GM12878 (cell line): Measurements from ENCODE around the gene POFUT1. TPM values are rescaled to one million over a fixed set of nuclear protein-coding genes. Genes with fewer than 3 reads are reported as not detected.
A peak's percentile ranks its signal among the peaks of the same experiment; 100 is the strongest.

ENCODE experiments used
- BCLAF1 ChIP-seq: fragments of 450-650 bp; IDR thresholded peaks from 2 replicates; pipeline ENCODE4 v1.6.1; 2017; ENCODE audit warnings: antibody characterized with exemption, mild to moderate bottlenecking, moderate library complexity
- BRCA1 ChIP-seq: IDR thresholded peaks from 2 replicates; pipeline ENCODE4 v1.6.1; 2011; ENCODE audit warnings: low read depth, low read length, improper control_type of control experiment
- CBX5 ChIP-seq: sonication (generic); IDR thresholded peaks from 2 replicates; pipeline ENCODE4 v1.6.1; 2016; ENCODE audit warnings: low read depth, moderate library complexity, mild to moderate bottlenecking, inconsistent platforms
- IKZF2 ChIP-seq, 2 experiments: fragments of 450-650 bp; IDR thresholded peaks; 2 replicates each; pipeline ENCODE4 v1.6.1; 2017; ENCODE audit warnings: mild to moderate bottlenecking in 2 of 2, moderate library complexity in 2 of 2
- MTA2 ChIP-seq: fragments of 450-650 bp; IDR thresholded peaks from 2 replicates; pipeline ENCODE4 v1.6.1; 2016; ENCODE audit warnings: low read depth, mild to moderate bottlenecking, moderate library complexity
- RELA ChIP-seq: fragments of 450-650 bp; IDR thresholded peaks from 2 replicates; pipeline ENCODE4 v1.8.0; 2014; ENCODE audit warnings: borderline replicate concordance; ENCODE audit not compliant: partially characterized antibody
- SKIL ChIP-seq: fragments of 450-650 bp; IDR thresholded peaks from 2 replicates; pipeline ENCODE4 v1.6.1; 2017; ENCODE audit warnings: mild to moderate bottlenecking, low read depth, inconsistent platforms; ENCODE audit not compliant: poor library complexity, severe bottlenecking
- USF2 ChIP-seq: IDR thresholded peaks from 2 replicates; pipeline ENCODE4 v1.6.1; 2011; ENCODE audit warnings: low read depth, low read length, improper control_type of control experiment, borderline replicate concordance
- ZNF274 ChIP-seq: IDR thresholded peaks from one replicate; pipeline ENCODE4 v1.8.0; 2011; ENCODE audit not compliant: insufficient read length, insufficient read depth
- polyA plus RNA-seq, 11 experiments: library from polyadenylated mRNA; depleted of rRNA in 4 of 11; unstranded in 6 of 11; stranded (reverse) in 5 of 11; fragments of >200 nt; fragmentation: Nextera tagmentation in 4 of 11; fragmentation: Illumina TruSeq in 1 of 11; extraction: Ambion mirVana in 4 of 11; extraction: Trizol in 1 of 11; gene quantifications; 1 replicate in 1 of 11; 2 replicates in 10 of 11; pipeline versions ENCODE4 v1.2.1 to v1.2.3, GENCODE V29; 2011 to 2016; ENCODE audit warnings: inconsistent platforms in 2 of 11, missing spikeins in 2 of 11, low read depth in 1 of 11
- total RNA-seq, 4 experiments: library from RNA; depleted of rRNA in 3 of 4; stranded (reverse); fragments of >200 nt in 3 of 4; fragmentation: Illumina TruSeq in 1 of 4; extraction: Trizol in 1 of 4; gene quantifications; 2 replicates each; pipeline versions ENCODE4 v1.2.1 to v1.2.3, GENCODE V29; 2013 to 2021
- TF ChIP-seq, protein P1 (sequence below): IDR thresholded peaks from 2 replicates; pipeline ENCODE4 v1.6.1; 2012; ENCODE audit warnings: low read depth, low read length, improper control_type of control experiment
- TF ChIP-seq, protein P2 (sequence below): fragments of 450-650 bp; IDR thresholded peaks from 2 replicates; pipeline ENCODE4 v1.6.1; 2017; ENCODE audit warnings: mild to moderate bottlenecking, moderate library complexity
- TF ChIP-seq, protein P3 (sequence below): fragments of 450-650 bp; IDR thresholded peaks from 2 replicates; pipeline ENCODE4 v1.6.1; 2016; ENCODE audit warnings: mild to moderate bottlenecking

Gene POFUT1
- total and polyA plus RNA-seq, 10 of the 15 experiments (the other 5 are each of a cell fraction or from before 2014, with no cell fraction given): 2.6 to 33.4 (median 23.1) TPM

DNA sequence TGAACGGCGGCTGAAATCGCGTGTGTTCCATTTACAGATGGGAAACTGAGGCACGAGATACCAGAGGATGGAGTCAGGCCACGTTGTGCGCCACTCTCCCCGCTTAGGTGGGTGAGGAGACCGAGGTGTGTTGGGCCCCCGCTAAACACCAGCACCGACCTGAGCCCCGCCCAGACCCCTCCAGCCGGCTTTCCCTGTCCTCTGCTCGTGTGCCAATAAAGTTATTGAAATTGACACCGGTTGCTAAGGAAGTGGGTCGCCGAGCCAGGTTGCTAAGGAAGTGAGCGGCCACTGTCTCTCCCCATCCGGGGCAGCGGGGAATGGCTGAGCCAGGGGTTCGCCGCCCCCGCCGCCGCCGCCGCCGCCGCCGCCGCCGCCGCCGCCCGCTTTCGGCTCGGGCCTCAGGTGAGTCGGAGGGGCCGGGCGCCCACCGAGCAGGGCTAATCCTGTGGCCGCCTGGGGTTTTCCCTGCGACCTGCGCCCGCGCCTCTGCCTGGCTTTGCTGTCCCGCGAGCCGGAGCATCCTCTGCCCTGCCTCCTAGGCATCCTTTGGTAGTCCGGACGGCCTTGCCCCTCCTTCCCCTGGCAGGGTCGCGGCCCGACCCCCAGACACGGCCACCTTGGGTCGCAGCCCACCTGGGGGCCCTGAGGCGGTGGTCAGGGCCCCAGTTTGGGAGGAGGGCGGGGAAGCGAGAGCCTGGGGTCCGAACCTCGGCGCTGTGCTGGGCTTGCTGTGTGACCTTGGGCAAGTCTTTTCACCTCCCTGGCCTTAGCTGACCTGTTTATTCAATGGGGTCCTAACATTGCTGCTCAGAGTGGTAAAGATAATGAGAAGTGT is 69.9 kb downstream of the POFUT1 start, which contains the start of gene KIF3B (continued):
- TF ChIP-seq SKIL (no peak), IKZF2 (IDR thresholded peaks at IDR 0.05) (peak; percentile 32 to 65; a peak in 2 of 4 replicates), ZNF274 (no peak), USF2 (no peak), BRCA1 (no peak), RELA (no peak), CBX5 (0 out of 2 replicates have a peak, but pooled peaks have one; percentile 58), MTA2 (no peak), BCLAF1 (no peak)
- TF ChIP-seq, protein P1, sequence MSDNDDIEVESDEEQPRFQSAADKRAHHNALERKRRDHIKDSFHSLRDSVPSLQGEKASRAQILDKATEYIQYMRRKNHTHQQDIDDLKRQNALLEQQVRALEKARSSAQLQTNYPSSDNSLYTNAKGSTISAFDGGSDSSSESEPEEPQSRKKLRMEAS: no peak
- TF ChIP-seq, protein P2, sequence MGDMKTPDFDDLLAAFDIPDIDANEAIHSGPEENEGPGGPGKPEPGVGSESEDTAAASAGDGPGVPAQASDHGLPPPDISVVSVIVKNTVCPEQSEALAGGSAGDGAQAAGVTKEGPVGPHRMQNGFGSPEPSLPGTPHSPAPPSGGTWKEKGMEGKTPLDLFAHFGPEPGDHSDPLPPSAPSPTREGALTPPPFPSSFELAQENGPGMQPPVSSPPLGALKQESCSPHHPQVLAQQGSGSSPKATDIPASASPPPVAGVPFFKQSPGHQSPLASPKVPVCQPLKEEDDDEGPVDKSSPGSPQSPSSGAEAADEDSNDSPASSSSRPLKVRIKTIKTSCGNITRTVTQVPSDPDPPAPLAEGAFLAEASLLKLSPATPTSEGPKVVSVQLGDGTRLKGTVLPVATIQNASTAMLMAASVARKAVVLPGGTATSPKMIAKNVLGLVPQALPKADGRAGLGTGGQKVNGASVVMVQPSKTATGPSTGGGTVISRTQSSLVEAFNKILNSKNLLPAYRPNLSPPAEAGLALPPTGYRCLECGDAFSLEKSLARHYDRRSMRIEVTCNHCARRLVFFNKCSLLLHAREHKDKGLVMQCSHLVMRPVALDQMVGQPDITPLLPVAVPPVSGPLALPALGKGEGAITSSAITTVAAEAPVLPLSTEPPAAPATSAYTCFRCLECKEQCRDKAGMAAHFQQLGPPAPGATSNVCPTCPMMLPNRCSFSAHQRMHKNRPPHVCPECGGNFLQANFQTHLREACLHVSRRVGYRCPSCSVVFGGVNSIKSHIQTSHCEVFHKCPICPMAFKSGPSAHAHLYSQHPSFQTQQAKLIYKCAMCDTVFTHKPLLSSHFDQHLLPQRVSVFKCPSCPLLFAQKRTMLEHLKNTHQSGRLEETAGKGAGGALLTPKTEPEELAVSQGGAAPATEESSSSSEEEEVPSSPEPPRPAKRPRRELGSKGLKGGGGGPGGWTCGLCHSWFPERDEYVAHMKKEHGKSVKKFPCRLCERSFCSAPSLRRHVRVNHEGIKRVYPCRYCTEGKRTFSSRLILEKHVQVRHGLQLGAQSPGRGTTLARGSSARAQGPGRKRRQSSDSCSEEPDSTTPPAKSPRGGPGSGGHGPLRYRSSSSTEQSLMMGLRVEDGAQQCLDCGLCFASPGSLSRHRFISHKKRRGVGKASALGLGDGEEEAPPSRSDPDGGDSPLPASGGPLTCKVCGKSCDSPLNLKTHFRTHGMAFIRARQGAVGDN: peak; percentile 81
- TF ChIP-seq, protein P3, sequence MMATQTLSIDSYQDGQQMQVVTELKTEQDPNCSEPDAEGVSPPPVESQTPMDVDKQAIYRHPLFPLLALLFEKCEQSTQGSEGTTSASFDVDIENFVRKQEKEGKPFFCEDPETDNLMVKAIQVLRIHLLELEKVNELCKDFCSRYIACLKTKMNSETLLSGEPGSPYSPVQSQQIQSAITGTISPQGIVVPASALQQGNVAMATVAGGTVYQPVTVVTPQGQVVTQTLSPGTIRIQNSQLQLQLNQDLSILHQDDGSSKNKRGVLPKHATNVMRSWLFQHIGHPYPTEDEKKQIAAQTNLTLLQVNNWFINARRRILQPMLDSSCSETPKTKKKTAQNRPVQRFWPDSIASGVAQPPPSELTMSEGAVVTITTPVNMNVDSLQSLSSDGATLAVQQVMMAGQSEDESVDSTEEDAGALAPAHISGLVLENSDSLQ: no peak
